ENCODE data around the gene ADGRF1. TPM values are rescaled to one million over a fixed set of nuclear protein-coding genes. Genes with fewer than 3 reads are reported as not detected.

Gene ADGRF1
- polyA plus RNA-seq, 1 of the 3 experiments (the other 2 are of a cell fraction) = not detected

DNA sequence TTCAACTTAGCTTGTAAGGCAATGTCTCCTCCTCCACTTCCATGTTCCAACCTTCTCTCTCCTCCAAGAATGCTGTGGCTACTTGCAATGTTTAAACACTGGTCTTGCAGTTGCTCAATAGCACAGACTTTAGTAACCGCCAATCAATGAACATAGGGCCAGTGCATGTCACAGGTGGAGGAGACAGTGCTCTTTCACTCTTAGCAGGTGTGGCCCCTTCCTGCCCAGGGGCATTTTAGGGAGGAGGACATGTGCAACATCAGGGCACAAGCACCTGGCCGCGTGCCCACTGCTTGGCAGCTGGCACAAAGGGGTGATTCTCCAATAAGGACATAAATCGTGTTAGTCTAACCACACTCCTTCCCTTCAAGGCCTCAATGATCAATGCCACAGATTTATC lies 41.3 kb downstream of the ADGRF1 start:
- POLR2A ChIA-PET = no interaction called here
- 37% methylated on average over 4 of the region's 4 CpGs for WGBS (ENCODE audit: low lambda C conversion rate)
- Histone ChIP-seq H3K4me1 (ENCODE audit: control insufficient read depth in 1 of 2, insufficient read depth in 2 of 2, low read depth in 1 of 2, low read length in 1 of 2) (no peaks in the 10 kb centered on the region), H3K4me3 (ENCODE audit: low read depth in 2 of 2, low read length in 1 of 2) (no peak overlapping the region), H2AFZ (ENCODE audit: low read depth) (no peak overlapping the region), H3F3A (replicated peaks; ENCODE audit: insufficient read depth) (no peaks in the 10 kb centered on the region), H3K36me3 (replicated peaks in 1 of 2; ENCODE audit: control insufficient read depth in 1 of 2, insufficient read depth in 2 of 2, low read length in 1 of 2) (no peaks in the 10 kb centered on the region), H3K27me3 (ENCODE audit: insufficient read depth) (no peaks in the 10 kb centered on the region; the same call in 1 of the 2 replicates), H3K9me2 (no peaks in the 10 kb centered on the region), H3K9me3 (no peaks in the 10 kb centered on the region), H4K20me1 (ENCODE audit: insufficient read depth) (no peaks in the 10 kb centered on the region), H3K4me2 (no peak overlapping the region), H3K79me2 (ENCODE audit: insufficient read depth) (no peaks in the 10 kb centered on the region), H3K9ac (no peak overlapping the region), H3K27ac (ENCODE audit: low read depth in 2 of 2, low read length in 1 of 2) (no peak overlapping the region)
- CTCF ChIA-PET = no interaction called here
- TF ChIP-seq RFX5 (IDR thresholded peaks at IDR 0.05; ENCODE audit: low read length) (no peak), SMC3 (IDR thresholded peaks at IDR 0.05; ENCODE audit: low read depth, low read length) (no peak), EZH2phosphoT487 (IDR thresholded peaks at IDR 0.05; ENCODE audit: borderline replicate concordance, low read depth) (no peak)
- no peak for DNase-seq

DNA sequence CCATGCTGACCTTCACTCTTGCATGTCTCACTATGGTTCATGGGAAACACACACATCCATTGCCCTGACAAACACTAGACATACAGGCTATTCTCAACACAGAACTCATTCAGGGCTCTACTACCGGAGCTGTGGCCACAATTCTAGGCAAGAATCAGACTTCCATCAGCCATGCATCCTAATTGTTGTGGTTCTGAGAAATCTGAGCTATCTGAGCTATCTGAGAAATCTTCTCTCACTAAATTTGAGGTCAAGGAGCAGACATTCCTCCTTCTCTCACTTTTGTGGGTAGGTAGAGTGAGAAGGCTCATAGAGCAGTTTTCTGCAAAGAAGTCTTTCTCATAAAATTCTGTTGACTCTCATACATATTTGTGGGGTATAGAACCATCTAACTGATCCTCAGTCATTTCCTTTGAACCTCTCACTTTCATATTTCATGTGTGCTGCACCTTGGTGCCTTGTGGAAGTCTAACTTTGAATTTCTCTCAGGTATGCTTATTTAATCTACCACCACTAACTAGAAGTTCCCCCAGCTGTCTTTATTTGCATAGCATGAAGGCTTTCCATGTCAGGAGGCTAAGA lies 43.6 kb downstream of the ADGRF1 start:
- Histone ChIP-seq H3K9me2 (no peaks in the 10 kb centered on the region), H3K79me2 (ENCODE audit: insufficient read depth) (no peaks in the 10 kb centered on the region), H3K36me3 (replicated peaks in 1 of 2; ENCODE audit: control insufficient read depth in 1 of 2, insufficient read depth in 2 of 2, low read length in 1 of 2) (no peaks in the 10 kb centered on the region), H4K20me1 (ENCODE audit: insufficient read depth) (no peaks in the 10 kb centered on the region), H3K4me3 (ENCODE audit: low read depth in 2 of 2, low read length in 1 of 2) (no peak overlapping the region), H3K9me3 (no peaks in the 10 kb centered on the region), H3F3A (replicated peaks; ENCODE audit: insufficient read depth) (no peaks in the 10 kb centered on the region), H3K9ac (no peak overlapping the region), H3K4me1 (ENCODE audit: control insufficient read depth in 1 of 2, insufficient read depth in 2 of 2, low read depth in 1 of 2, low read length in 1 of 2) (no peaks in the 10 kb centered on the region), H3K27ac (ENCODE audit: low read depth in 2 of 2, low read length in 1 of 2) (no peak overlapping the region), H2AFZ (ENCODE audit: low read depth) (no peak overlapping the region), H3K4me2 (no peak overlapping the region), H3K27me3 (ENCODE audit: insufficient read depth) (no peaks in the 10 kb centered on the region; the same call in 1 of the 2 replicates)
- no peak for DNase-seq
- WGBS (ENCODE audit: low lambda C conversion rate) = 7% methylated on average over 1 of the region's 1 CpG
- CTCF ChIA-PET = interaction anchor here (1.3 kb wide), 1 partner anchor 151 kb away, joined by 3 read pairs; no protein-coding TSS in a partner anchor
- TF ChIP-seq NFIC (IDR thresholded peaks at IDR 0.05; ENCODE audit: borderline replicate concordance) (no peak), FOXM1 (IDR thresholded peaks at IDR 0.05; ENCODE audit: low read depth) (no peak)
- POLR2A ChIA-PET = no interaction called here

DNA sequence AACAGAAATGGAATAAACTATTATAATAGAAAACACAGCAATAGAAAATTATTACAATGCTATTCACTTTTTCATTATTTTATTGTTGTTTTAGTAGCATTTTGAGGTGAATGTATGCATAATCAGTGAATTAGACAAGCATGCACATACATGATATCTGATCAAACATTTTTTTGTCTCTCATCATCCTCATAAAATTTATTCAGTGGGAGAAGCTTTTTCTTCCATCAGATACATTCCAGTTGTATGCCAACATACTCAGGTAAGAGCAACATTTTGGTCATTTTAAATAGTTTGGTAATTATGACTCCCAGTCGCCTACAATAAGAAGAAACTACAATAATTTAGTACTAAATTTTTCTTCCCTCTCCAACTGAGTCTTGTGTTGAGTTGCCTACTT lies 44.5 kb downstream of the ADGRF1 start:
- H3K27ac ChIP-seq (ENCODE audit: low read depth in 2 of 2, low read length in 1 of 2) = no peak overlapping the region
- ChIA-PET POLR2A (no interaction called here), CTCF (no interaction called here)
- H3K79me2 ChIP-seq (ENCODE audit: insufficient read depth) = no peaks in the 10 kb centered on the region
- no peak overlapping the region for H3K9ac ChIP-seq
- no peak overlapping the region for H3K4me3 ChIP-seq (ENCODE audit: low read depth in 2 of 2, low read length in 1 of 2)
- no peaks in the 10 kb centered on the region for H3K36me3 ChIP-seq (replicated peaks in 1 of 2; ENCODE audit: control insufficient read depth in 1 of 2, insufficient read depth in 2 of 2, low read length in 1 of 2)
- no peaks in the 10 kb centered on the region for H3K27me3 ChIP-seq (ENCODE audit: insufficient read depth)
- WGBS (ENCODE audit: low lambda C conversion rate) = 6% methylated on average over 1 of the region's 1 CpG
- H3K9me3 ChIP-seq = no peaks in the 10 kb centered on the region
- DNase-seq = no peak
- no peaks in the 10 kb centered on the region for H3K4me1 ChIP-seq (ENCODE audit: control insufficient read depth in 1 of 2, insufficient read depth in 2 of 2, low read depth in 1 of 2, low read length in 1 of 2)
- no peaks in the 10 kb centered on the region for H3K9me2 ChIP-seq
- TF ChIP-seq ELF1 (IDR thresholded peaks at IDR 0.05) = no peak
- no peak for TF ChIP-seq RXRA (IDR thresholded peaks at IDR 0.05; ENCODE audit: borderline replicate concordance, low read depth)
- TF ChIP-seq RAD21 (IDR thresholded peaks at IDR 0.05; ENCODE audit: low read length) = no peak
- TF ChIP-seq MXI1 (IDR thresholded peaks at IDR 0.05; ENCODE audit: low read depth, low read length) = no peak
- TF ChIP-seq TAF1 (IDR thresholded peaks at IDR 0.05; ENCODE audit: borderline replicate concordance, low read depth, low read length) = no peak
- TF ChIP-seq TCF12 (IDR thresholded peaks at IDR 0.05) = no peak
- TF ChIP-seq, protein P1, sequence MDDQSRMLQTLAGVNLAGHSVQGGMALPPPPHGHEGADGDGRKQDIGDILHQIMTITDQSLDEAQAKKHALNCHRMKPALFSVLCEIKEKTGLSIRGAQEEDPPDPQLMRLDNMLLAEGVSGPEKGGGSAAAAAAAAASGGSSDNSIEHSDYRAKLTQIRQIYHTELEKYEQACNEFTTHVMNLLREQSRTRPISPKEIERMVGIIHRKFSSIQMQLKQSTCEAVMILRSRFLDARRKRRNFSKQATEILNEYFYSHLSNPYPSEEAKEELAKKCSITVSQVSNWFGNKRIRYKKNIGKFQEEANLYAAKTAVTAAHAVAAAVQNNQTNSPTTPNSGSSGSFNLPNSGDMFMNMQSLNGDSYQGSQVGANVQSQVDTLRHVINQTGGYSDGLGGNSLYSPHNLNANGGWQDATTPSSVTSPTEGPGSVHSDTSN (IDR thresholded peaks at IDR 0.05) = no peak
- no peak overlapping the region for H2AFZ ChIP-seq (ENCODE audit: low read depth)
- H3K4me2 ChIP-seq = no peak overlapping the region
- H4K20me1 ChIP-seq (ENCODE audit: insufficient read depth) = no peaks in the 10 kb centered on the region
- H3F3A ChIP-seq (replicated peaks; ENCODE audit: insufficient read depth) = no peaks in the 10 kb centered on the region
